ENCODE measurements around the gene SRSF9. TPM values are rescaled to one million over a fixed set of nuclear protein-coding genes. Genes with fewer than 3 reads are reported as not detected.

SRSF9 gene
- total and polyA plus RNA-seq, 2 of the 13 experiments (the other 11 are each of a cell fraction or from before 2014, with no cell fraction given): 125 to 144 TPM

GRCh38 chr12:120437735-120438494, 31.6 kb downstream of the SRSF9 start, which contains the start of gene COX6A1 (continued):
- no peak for TF ChIP-seq ZUFSP (CRISPR knock-in tag; IDR thresholded peaks at IDR 0.05; ENCODE audit: borderline replicate concordance)
- 0 out of 2 replicates have a peak, but pooled peaks have one; percentile 42 for TF ChIP-seq GZF1 (CRISPR knock-in tag; IDR thresholded peaks at IDR 0.05)
- TF ChIP-seq PHF21A (CRISPR knock-in tag; IDR thresholded peaks at IDR 0.05): no peak
- TF ChIP-seq REPIN1 (CRISPR knock-in tag; IDR thresholded peaks at IDR 0.05; ENCODE audit: borderline replicate concordance, low read depth): peak; percentile 59; the same call in 1 of the 2 replicates
- no peak for TF ChIP-seq CAMTA2 (CRISPR knock-in tag; IDR thresholded peaks at IDR 0.05; ENCODE audit: borderline replicate concordance)
- no peak for TF ChIP-seq HNRNPH1 (optimal IDR thresholded peaks at IDR 0.05; ENCODE audit: low read depth, low read length)
- peak; percentile 77; the same call in 1 of the 2 replicates for TF ChIP-seq NFKB2 (CRISPR knock-in tag; IDR thresholded peaks at IDR 0.05; ENCODE audit: borderline replicate concordance)
- 0 out of 2 replicates have a peak, but pooled peaks have one; percentile 18 for TF ChIP-seq ZNF556 (CRISPR knock-in tag; IDR thresholded peaks at IDR 0.05; ENCODE audit: borderline replicate concordance)
- no peak for TF ChIP-seq ZNF34 (CRISPR knock-in tag; IDR thresholded peaks at IDR 0.05; ENCODE audit: borderline replicate concordance)
- TF ChIP-seq DMAP1 (CRISPR knock-in tag; IDR thresholded peaks at IDR 0.05): peak; percentile 78; the same call in 1 of the 2 replicates
- no peak for TF ChIP-seq ZNF337 (CRISPR knock-in tag; IDR thresholded peaks at IDR 0.05; ENCODE audit: borderline replicate concordance, low read depth)
- peak; percentile 46; the same call in 1 of the 2 replicates for TF ChIP-seq MEF2D (CRISPR knock-in tag; IDR thresholded peaks at IDR 0.05)
- no peak for TF ChIP-seq BCLAF1 (IDR thresholded peaks at IDR 0.05)
- no peak for TF ChIP-seq IRF1 (CRISPR knock-in tag; IDR thresholded peaks at IDR 0.05; ENCODE audit: low read depth)
- TF ChIP-seq ATF7 (IDR thresholded peaks at IDR 0.05): no peak
- no peak for TF ChIP-seq ATF7 (CRISPR knock-in tag; IDR thresholded peaks at IDR 0.05)
- TF ChIP-seq TAF15 (IDR thresholded peaks at IDR 0.05; ENCODE audit: low read depth, low read length, poor library complexity, severe bottlenecking): no peak
- no peak for TF ChIP-seq SP140L (CRISPR knock-in tag; IDR thresholded peaks at IDR 0.05; ENCODE audit: borderline replicate concordance)
- peak; percentile 62; the same call in 1 of the 2 replicates for TF ChIP-seq HIC2 (CRISPR knock-in tag; IDR thresholded peaks at IDR 0.05; ENCODE audit: low read depth)
- no peak for TF ChIP-seq SRSF9 (IDR thresholded peaks at IDR 0.05; ENCODE audit: borderline replicate concordance, insufficient read depth, low read depth, low read length, poor library complexity, severe bottlenecking)
- TF ChIP-seq BHLHE40 (IDR thresholded peaks at IDR 0.05; ENCODE audit: low read length): no peak
- no peak for TF ChIP-seq KDM1A (CRISPR knock-in tag; IDR thresholded peaks at IDR 0.05)
- TF ChIP-seq ZNF772 (CRISPR knock-in tag; IDR thresholded peaks at IDR 0.05): no peak; the same call in 1 of the 2 replicates

Data from HepG2 (cell line).